GM19468 (cell line): ENCODE data around the gene NCOA3.
"Not testable (repeated sequence)": the region's sequence is repeated elsewhere in the genome, so short reads cannot be mapped to it uniquely, and the experiment has no call there.

Experiments used
- ATAC-seq: cut with Tn5 transposase; IDR thresholded peaks from one replicate; pipeline ENCODE4 v1.9.1; 2021; ENCODE audit warnings: mild to moderate bottlenecking, moderate library complexity, moderate number of reproducible peaks; ENCODE audit not compliant: unreplicated experiment; ENCODE audit errors: extremely low read depth

The NCOA3 gene

GRCh38 chr20:47501482-47502270 lies at the start of gene NCOA3:
NCOA3 (plus strand) TSS chr20:47501887; CDS start chr20:47622248, 120,361 bp downstream.
- peak; percentile 68 for ATAC-seq

- ATAC-seq, result no peak
Observed at GRCh38 chr20:47452736-47453161, 48.9 kb upstream of the NCOA3 start.

- peak; percentile 51 for ATAC-seq
Observed at GRCh38 chr20:47453167-47453782, 48.4 kb upstream of the NCOA3 start.

- no peak for ATAC-seq
Observed at GRCh38 chr20:47454298-47455132, 47.2 kb upstream of the NCOA3 start.

- ATAC-seq, result no peak
Observed at GRCh38 chr20:47455133-47456040, 46.3 kb upstream of the NCOA3 start.

GRCh38 chr20:47456041-47456537 lies 45.6 kb upstream of the NCOA3 start:
- no peak for ATAC-seq

GRCh38 chr20:47456952-47457724 lies 44.5 kb upstream of the NCOA3 start:
- ATAC-seq, result no peak

- not testable (repeated sequence) for ATAC-seq
Observed at GRCh38 chr20:47458280-47459050, 43.2 kb upstream of the NCOA3 start.

GRCh38 chr20:47459344-47460073 lies 42.2 kb upstream of the NCOA3 start:
- ATAC-seq, result no peak

GRCh38 chr20:47460761-47461112 lies 41.0 kb upstream of the NCOA3 start:
- not testable (repeated sequence) for ATAC-seq

- no peak for ATAC-seq
Observed at GRCh38 chr20:47461120-47461685, 40.5 kb upstream of the NCOA3 start.

- ATAC-seq, result not testable (repeated sequence)
Observed at GRCh38 chr20:47461906-47462305, 39.8 kb upstream of the NCOA3 start.

GRCh38 chr20:47464380-47465101 lies 37.1 kb upstream of the NCOA3 start:
- ATAC-seq, result no peak

GRCh38 chr20:47465335-47466090 lies 36.2 kb upstream of the NCOA3 start:
- no peak for ATAC-seq

GRCh38 chr20:47466213-47466612 lies 35.5 kb upstream of the NCOA3 start:
- ATAC-seq, result no peak
